Hematopoietic multipotent progenitor cell treated with erythropoietin and hydrocortisone succinate and interleukin-3 and kit ligand, for 15 days (in vitro differentiated cells): ENCODE data around the gene RANBP1.

Experiments
- DNase-seq: peaks from one replicate; pipeline ENCODE4 v3.0.0-alpha.2; 2015; ENCODE audit warnings: low spot score

The RANBP1 gene

GRCh38 chr22:20125201-20126174, 9.6 kb downstream of the RANBP1 start:
- DNase-seq, result no peak

DNA sequence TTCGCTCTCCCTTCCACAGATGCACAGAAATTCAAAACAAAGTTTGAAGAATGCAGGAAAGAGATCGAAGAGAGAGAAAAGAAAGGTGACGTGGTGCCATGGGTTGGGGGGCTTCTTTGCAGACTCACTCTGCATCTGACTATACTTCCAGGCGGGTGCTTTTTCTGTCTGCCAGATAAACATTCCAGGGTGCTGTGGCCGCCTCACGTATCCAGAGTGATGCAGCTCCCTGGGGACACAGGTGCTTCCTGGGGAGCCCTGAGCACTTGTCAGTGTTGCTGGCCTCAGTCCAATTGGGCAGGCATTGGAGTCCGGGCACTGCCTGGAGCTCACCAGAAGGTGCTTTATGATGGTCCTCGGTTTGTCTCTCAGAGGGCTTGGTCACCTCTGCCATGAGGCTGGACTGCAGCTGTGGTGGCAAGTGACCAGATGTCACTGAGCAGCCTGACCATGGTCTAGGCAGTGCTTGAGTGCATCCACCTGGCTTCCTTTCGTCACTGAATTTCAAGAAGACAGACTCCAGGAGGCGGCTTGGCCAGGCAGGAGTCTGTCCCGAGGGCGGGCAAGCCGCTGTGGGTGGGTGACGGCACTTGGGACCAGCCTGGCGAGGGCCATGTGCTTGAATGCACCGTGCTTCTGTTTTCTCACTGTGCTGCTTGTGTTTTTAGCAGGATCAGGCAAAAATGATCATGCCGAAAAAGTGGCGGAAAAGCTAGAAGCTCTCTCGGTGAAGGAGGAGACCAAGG, 10.6 kb downstream of the RANBP1 start:
- DNase-seq, result no peak

- DNase-seq, result no peak
Observed at GRCh38 chr22:20127318-20127868, 11.5 kb downstream of the RANBP1 start.

DNA sequence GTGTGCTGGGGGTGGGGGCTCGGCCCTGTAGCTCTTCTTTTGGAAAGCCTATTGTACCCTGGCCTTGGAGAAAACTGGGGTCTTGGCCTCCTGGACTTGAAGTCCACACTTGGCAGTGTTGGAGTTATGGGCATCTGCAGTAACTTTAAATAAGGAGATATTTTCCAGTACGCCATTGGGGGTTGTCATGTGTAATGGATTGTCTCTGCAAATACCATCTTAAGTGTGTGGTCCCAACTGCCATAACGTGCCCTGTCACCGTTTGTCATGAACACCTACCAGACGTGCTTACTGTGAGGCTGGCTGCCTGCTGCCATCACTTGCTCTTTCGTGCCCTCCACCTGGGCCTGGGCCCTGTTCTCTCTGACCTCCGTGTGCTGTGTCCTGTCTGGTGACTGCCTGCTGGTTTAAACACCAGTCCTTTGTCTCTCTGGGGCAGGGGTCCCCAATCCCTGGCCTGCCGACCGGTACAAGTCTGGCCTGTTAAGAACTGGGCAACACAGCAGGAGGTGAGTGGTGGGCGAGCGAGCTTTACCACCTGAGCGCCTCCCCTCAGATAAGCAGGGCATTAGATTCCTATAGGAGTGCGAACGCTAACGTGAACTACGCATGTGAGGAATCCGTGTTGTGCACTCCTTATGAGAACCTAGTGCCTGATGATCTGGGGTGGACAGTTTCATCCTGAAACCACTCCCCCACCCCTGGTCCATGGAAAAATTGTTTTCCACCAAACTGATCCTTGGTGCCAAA, 12.1 kb downstream of the RANBP1 start:
- DNase-seq, result no peak

- DNase-seq, result no peak
Observed at GRCh38 chr22:20128619-20128901, 12.7 kb downstream of the RANBP1 start.

DNA sequence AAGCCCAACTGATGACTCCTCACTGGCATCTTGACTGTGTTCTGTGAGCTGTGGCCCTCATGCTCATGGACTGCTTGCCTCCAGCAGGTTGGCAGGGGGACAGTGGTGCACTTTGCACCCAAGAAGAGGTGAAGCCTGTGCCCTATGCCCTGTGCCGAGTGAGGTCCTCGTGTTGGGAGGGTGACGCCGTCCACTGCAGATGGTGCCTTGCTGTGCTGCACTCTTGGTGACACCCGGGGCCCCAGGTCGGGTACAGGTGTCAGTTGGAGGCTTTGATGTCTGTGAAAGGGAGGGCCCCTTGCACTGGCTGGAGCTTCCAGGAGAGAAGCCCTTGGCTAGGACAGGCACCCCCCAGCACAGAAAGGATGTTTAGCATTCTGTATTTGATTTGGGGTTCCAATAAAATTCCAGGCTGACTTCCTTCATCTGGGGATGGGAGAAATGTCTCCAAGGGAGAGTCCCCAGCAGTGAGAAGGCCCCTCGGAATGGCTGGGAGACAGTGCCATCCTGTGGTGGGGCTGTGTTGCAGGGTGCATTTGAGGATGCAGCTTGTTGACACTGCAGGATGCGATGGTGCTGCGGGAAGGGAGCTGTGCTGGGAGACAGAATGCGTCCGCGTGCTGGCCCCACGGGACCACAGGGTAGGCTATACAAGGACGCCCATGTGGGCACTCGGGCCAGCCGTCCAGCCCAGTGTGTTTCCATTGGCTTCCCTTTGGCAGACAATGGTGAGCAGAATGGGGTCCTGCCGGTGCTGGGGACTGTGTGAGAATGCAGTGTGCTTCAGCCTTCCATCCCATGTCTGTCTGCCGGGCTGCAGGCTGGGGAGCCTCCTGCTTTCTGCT, 13.2 kb downstream of the RANBP1 start:
- DNase-seq, result peak; percentile 18

- no peak for DNase-seq
Observed at GRCh38 chr22:20129747-20130014, 13.8 kb downstream of the RANBP1 start.

DNA sequence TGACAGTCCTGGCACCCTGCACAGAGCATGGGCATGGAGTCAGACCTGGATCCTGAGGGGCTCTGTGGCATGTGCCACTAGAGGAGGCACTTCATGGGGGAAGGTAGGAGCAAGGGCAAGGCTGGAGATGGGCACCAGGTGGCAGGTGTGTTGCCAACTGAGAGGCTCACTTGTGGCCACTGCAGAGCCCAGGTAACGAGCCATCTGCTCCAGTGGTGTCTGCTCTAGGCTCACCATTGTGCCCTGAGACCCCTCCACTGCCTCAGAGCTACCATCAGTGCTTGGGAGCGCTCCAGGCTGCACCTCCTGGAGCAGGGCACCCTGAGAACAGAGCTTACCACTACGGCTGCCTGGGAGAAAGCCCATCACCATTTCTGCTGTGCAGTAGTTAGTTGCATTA, 14.4 kb downstream of the RANBP1 start:
- no peak for DNase-seq

DNA sequence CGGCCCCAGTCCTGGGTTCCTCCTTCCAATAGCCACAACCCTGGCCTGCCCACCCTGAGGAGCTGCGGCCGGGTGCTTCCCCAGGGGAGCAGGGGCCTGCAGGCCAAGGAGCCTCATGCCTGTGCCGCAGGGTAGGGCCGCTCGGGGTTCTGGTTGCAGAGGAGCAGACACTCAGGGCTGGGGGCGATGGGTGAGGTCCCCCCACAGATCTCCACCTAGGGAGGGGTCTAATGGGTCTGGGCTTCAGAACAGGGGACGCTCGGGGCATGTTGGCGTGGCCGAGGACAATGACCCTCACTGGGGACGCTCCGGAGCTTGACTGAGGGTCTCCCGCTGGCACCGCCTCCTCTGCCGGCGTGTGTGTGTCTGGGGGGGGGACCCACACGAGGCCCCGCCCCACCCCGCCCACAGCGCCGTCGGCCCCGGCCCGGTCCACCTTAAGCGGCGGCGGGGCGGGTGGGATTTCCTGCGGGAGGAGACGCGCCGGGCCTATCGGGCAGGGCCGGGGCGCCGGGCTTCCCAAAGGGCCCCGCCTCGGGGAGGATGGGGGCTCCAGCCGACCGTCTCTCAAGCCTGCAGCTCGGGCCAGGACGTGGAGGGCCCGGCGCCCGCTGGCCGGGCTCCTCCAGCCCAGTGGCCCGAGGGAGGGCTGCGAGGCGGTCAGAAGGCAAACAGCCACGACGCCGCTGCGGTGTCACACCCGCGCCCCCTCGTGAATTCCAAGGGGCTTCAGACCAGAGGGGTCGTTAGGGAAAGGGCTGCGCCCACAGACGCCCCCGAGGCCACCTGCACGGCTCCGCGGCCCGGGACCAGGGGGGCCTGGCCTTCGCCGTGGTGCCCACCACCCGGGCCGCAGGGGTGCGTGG, 15.1 kb downstream of the RANBP1 start:
- DNase-seq, result no peak

GRCh38 chr22:20131597-20131858, 15.6 kb downstream of the RANBP1 start, which contains the start of gene ZDHHC8:
Gene ZDHHC8, plus strand, starts transcription at chr22:20131804. Its CDS starts 144 bp downstream, at chr22:20131948.
- no peak for DNase-seq

DNA sequence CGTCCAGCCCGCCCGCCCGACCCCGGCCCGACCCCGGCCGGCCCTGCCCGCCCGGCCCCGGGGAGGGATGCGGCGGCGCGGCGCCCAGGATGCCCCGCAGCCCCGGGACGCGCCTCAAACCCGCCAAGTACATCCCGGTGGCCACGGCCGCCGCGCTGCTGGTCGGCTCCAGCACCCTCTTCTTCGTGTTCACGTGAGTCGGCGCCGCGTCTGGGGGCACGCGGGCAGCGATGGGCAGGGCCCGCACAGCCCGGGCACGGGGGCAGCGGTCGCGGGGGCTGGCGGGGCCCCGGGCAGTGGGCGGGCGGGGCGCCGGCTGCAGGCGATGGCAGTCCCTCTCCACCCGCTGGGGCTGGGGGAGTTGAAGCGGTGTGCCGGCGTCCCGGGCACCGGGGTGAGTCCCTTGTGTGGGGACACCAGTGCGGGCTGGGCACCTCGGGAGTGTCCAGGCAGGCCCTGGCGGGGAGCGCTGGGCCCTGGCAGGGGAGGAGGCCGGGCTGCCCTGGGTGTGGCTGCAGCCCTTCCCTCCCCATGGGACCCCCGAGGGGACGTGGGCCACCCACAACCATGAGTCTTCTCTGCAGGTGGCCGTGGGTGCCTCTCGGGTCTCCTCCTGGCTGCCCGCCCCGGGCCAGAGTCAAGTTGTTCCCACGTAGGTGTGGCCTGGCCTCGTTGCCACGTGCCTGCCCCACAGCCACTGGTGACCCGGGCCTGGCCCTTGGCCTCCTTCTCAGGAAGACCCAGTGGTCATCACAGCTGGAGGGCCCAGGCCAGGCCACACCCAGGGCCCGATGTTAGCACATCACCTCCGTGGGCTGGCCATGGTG, 16.2 kb downstream of the RANBP1 start:
- DNase-seq, result no peak

DNA sequence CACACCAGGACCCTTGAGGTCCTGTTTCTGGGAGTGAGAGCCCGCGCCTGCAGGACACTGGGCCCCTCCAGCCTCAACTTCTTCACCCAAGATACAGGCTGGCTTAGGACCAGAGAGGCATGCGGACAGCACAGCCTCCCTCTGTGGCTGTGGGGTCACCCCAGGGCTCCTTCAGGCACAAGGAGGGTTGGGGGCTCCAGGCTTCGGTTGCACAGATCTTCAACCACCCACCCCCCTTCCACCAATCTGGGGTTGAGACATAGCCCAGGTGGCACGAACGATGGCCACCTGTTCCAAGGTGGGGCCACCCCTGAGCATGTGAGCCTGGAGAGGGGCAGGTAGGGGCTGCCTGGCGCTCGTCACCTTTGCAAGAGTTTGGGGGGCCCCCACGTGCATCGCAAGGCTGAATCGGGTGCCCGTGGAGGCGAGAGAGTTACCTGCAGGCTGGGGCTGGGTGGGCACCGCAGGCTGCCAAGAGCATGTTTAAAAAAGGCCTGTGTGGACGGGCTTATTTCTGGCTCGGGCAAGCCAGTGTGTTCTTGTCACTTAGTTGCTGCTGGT, 16.9 kb downstream of the RANBP1 start:
- no peak for DNase-seq

DNA sequence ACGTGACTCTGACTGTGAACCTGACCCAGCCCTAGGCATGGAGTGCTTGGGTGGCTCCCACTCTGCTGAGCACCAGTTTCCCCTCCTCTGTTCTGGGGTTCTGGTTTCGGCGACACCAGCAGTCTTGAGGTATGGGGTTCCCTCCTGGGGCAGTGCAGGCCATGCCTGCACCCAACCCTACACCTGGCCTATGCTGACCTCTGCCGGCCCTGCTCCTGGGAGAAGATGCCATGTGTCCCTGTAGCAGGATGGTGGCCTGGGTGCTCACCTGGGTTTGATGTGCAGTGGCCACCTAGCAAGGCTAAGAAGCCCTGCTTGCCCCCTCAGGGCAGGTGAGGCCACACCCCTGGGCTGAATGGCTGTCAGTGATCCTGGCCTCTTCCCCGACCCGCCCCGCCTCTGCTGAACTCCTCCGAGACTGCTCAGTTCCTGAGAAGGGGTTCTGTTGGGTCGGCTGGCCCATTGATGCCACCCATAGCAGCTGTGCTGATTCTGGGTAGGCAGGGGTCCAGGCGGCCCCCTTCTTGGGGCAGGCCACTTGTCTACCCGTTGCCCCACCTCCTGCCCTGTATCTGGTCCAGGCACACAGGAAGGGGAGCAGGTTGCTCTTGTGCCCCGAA, 18.1 kb downstream of the RANBP1 start:
- no peak for DNase-seq

DNA sequence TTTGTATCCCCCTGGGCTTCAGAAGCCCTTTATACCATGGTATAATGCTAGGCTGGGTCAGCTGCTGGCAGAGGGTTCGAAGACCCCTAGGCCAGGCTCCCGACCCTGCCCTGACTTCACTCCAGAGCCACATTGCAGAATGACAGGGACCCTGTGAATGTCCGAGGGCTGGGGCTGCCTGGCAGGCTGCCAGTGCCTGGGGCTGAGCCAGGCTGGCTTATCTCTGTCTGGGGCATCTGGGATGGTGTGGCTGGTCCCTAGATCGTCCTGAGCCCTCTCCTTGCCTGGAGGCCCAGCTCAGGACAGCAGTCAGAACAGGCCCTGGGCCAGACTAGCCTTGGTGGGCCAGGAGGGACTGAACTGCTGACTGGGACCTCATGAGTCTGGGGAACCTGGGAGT, 19.4 kb downstream of the RANBP1 start:
- no peak for DNase-seq

DNA sequence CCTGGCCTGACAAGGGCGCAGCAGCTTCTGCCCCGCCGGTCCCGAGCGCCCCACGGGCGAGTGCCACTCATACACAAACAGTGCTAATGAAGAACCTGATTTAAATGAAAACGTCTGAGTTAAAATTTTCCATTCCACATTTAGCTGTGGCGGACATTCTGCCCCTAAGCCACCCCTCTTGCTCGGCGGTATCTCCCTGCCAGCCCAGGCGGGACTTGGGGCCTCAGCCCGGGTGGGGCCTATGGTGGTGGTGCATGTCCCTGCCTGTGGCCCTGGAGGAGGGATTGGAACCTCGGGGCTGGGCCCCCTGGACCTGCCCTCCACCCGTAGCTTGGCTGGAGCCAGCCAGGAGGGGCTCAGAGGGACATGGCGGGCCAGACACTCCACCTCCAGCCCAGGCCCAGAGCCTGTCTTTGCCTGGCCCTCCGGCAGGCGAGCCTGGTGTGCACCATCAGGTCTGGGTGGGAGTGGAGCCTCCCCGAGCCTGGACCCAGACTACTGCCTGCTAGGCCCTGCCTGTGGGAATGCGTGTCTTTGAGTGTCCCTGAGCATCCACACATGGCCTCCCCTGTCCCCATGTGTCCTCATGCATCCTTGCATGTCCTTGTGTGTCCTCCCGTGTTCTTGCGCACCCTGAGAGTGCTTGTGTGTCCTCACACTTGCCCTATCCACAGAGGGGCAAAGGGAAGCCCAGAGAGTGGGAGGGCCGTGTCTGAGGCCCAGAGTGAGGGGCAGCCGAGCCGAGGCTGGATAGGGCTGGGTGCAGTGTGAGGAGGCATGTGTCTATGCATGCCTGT, 20.1 kb downstream of the RANBP1 start:
- no peak for DNase-seq

- no peak for DNase-seq
Observed at GRCh38 chr22:20136603-20136873, 20.6 kb downstream of the RANBP1 start.

DNA sequence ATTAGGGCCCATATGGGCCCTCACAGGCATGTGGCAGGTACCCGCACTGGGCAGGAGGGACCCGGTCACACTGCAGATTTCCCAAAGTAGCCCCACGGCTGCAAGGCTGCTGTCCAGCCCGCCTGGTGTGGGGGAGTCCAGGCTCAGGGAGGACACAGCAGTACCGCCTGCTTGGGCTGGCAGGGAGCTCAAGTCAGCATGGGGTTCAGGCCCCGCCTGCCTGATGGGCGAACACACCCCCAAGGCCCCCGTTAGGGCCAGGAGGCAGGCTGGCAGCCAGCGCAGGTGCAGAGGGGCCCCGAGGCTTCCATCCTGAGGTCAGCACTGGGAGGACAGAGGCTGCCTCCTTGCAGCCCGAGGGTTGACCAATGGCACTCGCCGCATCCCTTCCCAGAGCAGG, 21.2 kb downstream of the RANBP1 start:
- no peak for DNase-seq

- DNase-seq, result no peak
Observed at GRCh38 chr22:20137671-20138416, 21.9 kb downstream of the RANBP1 start.
